ENCODE results near the gene CACNA1C.

Gene CACNA1C

DNA sequence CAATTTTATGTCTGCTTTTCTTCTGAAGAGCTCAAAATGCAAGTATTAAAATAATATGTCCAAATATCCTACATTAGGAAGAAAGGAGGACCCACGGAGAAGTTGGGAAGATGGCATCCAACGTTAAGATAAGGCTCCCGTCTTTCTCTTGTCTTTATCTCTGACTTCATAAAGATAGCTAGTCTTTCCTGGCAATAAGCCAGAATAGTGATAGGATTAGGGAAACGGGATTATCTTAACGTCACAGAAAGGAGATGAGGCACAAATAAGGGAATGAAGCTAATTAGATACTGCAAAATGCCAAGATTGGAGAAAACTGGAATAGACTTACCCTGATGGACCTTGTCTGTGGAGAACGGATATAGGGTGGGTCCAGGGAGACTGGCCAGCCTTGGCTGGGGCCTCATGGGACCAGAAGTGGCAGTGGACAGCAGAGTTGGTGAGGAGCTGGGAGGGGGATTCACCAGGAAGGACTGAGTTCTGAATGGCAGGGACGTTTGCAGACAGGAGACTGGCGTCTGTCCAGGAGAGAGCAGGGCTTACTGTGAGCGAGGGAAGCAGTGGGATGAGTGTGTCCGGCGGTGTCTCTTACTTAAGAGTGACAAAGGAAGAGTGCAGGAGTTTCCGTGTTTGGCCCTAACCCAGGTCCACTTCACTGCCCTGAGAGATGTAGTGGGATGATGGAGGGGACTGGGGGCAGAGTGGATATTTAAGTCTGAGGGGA is 119.9 kb downstream of the CACNA1C start:
- DNase-seq, result no peak

DNA sequence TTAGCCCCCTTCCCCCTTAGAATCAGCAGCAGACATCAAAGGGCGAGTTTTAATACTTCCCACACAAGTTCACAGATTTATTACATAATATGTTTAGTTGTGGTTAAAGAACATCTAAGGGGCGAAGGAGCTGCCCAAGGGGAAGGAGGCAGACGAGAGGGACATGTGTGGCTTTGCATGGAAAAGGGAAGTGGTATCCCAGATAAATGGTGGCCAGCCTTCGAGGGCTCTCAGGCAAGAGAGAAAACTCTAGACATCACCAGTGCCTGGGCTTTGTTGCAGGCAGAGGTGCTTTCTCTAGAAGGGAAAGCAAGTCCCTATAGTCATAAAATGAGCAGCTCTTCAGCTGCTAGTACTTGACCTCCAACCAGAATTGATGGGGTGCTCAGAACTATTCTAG is 121.2 kb downstream of the CACNA1C start:
- no peak for DNase-seq

DNA sequence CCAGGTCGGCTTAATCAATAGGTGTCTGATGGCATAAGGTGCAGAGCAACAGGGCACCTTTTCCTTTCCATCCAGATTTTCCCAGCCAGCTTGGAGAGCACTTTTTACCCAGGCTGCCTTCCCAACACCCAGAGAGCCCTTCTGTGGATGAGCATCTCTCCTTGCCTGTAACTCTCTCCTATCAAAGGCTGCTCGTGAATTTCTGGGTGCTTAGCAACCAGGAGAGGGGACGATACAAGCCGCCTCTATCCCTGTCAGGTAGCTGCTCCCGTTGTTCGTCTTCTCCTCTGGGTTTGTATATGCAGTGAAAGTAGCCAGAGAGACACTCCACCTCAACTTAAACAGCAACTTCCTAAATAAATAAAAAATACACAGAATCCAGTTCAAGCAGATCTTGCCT is 124.2 kb downstream of the CACNA1C start:
- DNase-seq, result no peak

DNA sequence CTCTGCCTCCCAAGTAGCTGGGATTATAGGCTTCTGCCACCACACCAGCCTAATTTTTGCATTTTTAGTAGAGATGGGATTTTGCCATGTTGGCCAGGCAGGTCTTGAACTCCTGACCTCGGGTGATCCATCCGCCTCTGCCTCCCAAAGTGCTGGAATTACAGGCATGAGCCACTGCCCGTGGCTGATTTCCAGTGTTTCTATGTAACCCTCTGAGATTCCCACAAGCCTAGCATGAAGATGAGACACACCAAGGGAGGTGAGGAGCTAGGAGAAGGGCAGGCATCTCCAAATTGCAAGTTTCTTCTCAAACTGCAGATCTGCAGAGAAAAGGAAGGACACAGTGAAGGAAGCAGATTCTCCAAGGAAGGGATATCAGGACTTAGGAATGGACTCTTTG is 125.0 kb downstream of the CACNA1C start:
- no peak for DNase-seq

DNA sequence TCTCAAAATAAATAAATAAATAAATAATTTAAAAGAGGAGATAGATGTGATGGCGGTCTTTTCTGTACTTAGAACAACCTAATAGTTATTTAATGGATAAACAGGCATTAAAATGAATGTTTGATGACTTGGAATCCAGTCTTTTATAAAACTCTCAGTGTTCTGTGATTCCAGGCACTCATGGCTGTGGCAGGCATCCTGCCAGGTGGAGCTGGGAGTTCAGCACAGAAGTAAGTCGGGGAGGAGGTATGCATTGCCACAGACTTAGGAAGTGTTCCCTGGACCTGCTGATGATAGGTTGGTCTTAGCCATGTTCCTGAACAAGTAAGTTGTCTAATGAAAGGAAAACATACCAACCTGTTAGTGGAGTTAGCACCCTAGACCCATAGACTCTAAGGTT is 126.3 kb downstream of the CACNA1C start:
- DNase-seq, result no peak

DNA sequence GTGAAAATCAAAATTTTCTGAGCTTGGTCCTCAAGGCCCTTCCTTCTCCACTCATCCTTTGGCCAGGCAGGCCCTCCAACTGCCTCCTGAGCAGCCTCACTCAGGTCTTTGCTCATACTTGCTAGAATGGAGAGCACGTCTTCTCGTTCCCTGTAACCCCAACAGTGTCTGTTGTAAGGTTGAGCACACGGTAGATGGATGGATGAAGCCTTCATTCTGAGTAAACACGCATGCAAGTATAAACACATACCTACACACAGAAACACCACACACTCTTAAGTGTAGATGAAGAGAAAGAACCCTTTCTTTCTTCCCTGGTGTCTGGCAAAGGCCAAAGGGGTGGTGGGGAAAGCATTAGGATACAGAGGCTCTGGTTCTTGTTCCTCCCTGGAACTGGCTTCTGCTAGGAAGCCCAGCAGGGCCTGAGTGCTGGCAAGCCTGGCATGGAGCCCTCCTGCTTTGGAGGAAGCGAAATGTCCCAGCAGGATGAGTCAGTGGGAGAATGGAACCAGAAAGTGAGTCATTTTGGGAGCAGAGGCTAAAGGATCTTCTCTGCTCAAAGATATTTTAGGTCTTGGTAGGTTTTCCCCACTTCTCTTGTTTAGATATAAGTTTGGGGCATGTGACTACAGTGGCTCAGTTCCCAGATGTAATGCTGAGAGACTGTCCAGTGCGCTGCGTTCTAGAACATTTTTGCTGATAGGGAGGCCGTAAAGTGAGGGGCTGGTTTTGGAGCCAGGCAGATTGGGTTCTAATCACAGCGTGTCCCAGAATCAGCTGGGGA is 127.4 kb downstream of the CACNA1C start:
- no peak for DNase-seq

DNA sequence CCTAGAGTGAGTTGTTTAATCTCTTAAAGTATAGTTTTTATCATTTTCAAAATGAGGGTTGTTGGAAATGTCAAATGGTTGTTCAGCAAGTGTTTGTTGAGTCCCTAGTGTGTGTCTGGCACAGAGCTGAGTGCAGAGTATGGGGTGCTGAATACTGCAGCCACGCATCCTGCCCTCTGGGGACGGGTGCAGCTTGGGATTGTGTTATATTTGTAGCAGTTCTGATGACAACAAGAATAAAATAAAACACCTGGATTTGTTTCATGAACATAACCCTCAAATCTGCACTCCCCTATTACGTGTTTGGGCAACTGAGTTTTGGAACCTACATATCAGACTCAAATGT is 127.9 kb downstream of the CACNA1C start:
- DNase-seq, result no peak

DNA sequence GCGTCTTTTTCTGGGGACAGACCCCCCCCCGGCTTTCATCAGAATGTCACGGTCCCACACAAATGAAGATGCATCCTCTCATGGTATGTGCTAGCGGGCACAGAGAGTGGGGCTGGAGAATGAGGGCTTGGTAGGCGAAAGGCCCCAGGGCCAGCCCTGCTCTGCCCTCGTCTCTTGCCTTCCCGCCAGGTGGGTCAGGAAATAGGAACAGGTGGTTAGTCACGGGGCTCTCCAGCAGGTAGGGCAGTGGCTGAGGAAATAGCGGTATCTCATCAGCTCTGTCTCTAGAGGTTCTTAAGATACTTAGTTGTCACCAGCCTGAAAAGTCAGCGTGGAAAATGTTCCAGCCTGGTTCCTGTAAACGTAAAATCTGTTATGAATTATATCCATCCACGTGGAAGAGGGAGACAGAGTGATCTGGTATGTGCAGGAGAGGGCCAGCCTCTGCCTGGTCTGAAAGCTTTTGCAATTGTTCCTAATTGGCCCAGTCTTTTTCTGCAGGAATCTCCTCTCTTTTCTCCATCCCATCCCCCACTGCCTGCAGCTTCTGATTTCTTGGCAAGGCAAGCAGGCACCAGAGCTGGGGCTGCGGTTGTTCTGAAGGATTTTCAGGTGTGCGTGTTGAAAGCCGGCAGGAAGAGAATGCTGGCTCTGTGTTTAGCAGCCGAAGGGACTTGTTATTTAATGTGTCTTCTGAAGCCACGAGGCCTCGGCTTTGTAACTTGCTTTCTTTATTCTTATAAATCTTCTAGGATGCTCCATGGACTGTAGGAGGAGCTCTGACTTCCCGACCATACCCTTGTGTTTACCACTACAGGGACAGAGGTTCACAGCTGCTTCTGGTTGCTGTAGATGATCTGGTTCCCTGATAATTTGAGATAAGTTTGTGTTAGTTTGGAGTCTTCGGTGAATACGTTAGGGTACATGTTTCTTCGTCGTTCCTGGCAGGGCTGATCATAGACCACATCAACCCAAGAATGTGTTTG is 131.1 kb downstream of the CACNA1C start:
- DNase-seq, result no peak

DNA sequence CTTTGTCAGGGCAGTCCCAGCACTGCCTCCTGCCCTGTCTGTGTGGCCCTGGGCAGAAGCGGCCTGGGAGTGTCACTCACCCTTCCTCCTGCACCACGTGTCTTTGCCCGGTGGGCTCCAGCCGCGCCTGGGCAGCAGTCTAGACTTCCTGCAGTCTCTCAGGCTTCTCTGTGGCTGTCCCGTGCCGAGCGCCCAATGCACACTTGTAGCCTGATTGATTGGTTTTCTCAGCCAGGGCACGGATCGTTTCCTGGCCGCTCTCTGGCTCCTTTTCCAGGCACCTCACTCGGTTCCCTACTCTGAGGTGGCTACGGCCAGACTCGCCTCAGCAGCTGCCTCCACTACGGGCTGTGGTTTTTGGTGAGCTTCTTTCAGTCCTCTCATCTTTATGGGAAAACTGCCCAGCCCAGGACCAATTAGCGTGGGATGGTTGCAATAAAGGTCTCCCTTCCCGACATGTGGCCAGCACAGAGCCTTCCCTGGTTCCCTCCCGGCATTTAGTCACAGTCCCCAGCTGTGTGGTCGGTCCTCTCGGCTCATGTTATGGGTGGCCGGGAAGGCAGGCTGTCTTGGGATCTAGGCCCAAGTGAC is 133.1 kb downstream of the CACNA1C start:
- DNase-seq, result no peak

DNA sequence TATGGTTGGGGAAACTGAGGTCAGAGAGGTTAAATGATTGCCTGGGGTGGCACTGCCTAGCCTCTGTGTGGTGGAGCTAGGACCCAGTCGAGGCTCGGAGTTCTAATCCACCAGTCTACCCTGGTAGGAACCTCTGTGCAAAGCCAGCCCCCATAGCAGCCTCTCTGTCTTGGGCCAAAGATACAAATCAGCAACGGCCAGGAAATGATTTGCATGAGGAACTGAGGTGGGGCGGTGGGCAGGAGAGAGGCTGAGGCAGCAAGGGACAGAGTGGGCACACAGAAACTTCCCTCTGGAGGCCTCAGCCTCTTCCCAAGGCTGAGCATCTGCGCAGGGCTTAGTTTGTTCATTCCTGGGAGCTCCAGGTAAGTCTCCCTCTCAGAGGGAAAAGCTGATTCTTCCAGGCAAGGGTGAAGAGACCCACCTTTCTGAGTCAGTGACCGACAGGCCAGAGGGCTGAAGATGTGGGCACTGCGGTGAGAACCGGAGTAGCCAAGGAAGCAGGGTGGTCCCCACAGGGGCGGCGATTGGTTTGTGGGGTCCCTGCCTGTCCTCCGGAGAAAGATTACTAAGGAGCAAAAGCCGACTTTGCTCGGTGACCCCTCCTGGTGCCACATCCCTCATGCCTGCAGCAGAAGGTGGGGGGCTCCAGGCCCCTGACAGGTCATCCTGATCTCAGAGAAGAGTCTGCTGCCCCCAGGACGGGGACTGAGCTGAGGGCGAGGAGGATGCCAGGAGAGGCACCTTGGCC is 134.6 kb downstream of the CACNA1C start:
- no peak for DNase-seq

DNA sequence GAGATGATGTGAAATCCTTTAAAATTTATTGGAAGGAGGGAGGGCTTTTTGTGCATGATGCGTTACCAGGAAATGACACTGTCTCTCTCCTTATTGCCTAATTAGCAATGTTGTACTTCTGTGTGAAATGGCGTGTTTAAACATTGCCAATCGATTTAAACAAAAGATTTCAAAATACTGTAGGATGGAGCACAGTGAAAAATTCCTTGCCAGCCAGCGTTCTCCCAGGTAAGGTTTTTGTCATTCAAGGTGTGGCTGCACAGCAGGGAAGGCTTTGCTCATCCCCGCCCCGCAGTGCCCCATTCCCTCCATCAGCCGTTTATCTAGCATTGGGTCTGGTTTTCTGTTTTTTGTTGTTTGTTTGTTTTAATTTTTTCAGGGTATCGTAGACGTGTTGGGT is 137.3 kb downstream of the CACNA1C start:
- no peak for DNase-seq

DNA sequence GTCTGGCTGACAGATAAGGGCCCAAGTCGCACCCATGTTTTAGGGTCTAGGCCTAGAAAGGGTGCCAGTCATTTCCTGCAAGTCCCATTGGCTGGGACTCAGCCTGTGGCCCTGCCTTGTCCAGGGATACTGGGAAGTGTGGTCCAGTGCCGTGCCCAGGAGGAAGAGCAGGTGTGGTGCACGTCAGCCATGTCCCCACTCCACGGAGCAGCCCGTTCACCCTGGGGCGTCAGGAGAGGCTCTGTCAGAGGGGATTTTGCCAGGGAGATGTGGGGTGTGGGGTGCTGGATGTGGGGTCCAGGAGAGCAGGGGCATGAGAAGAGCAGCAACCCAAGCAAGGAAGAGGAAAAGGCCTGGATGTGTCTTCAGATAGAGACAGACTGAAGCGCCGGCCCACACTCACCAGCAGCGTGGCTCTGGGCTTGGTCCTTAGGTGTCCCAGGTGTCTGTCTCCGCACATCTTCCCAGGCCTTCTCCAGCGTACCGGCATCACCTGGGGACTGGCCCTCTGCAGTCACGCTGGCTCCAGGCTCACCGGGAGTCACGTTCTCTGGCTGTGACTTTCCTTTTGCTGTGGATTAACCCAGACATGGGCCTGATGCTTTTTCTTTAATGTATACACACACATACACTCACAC is 138.2 kb downstream of the CACNA1C start:
- no peak for DNase-seq

DNA sequence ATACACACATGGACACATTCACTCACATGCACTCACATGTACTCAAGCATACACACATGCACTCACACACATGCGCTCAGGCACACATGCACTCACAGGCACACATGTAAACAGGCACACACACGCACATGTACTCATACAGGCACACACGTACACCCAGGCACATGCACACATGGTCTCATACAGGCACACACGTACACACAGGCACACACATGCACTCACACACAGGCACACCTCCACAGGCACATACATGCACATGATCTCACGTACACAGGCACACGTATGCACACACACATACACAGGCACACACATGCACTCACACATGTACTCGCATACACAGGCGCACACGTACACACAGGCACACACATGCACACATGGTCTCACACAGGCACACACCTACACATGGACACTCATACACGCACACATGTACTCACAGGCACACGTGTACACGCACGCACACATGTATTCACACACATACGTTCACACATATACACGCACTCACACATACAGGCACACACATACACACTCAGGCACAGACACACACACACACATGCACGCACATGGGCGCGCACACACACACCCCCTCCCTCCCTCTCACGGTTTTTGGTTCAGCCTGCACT is 138.9 kb downstream of the CACNA1C start:
- DNase-seq, result no peak

DNA sequence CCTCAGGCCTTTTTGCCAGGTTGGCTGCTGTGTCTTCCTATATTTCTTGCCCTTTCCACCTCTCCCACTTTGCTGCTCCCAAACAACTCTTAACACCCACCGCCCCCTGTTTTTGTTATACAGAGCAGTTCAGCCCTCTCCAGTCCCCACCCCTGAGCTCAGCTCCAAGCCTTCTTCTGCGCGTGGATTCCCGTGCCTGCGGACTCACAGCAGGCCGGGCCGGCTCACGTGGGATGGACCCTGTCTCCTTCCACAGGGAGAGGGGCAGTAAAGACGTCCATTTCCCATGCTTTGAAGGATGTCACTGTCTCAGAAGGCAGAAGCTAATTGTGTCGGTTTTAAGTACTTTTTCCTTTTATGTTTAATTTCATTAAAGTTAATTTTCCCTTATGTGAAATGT is 139.4 kb downstream of the CACNA1C start:
- no peak for DNase-seq

DNA sequence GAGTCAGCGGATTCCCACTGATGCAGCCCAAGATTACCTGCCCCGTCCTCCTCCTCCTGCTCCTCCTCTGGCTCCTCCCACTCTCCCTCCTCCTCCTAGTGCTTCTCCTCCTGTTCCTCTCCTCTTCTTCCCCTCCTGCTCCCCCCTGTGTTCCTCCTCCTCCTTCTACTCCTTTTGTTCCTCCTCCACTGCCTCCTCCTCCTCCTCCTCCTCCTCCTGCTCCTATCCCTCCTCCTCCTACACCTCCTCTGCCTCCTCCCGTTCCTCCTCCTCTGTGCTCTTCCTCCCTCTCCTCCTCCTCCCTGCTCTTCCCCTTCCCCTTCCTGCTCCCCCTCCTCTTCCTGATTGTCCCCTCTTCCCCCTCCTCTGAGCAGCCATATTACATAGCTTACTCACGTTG is 141.3 kb downstream of the CACNA1C start:
- DNase-seq, result no peak

DNA sequence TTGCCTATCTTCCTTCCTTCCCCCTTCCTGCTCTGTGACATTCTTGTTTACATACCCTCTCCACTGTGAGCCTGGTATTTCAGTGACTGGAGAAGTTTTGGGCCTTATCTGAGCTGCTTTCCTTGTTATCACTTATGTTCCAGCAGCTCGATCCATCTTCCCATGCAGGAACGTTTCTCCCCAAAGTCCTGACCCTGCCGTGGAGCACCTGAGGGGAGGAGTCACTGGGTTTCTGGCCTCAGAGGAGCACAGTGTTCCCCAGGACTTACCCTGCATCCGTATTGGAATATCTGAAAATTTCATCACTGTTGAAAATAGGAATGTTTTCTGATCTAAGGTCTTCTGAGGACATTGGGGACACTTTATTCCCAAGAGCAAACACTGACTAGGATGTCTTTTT is 141.8 kb downstream of the CACNA1C start:
- DNase-seq, result no peak

DNA sequence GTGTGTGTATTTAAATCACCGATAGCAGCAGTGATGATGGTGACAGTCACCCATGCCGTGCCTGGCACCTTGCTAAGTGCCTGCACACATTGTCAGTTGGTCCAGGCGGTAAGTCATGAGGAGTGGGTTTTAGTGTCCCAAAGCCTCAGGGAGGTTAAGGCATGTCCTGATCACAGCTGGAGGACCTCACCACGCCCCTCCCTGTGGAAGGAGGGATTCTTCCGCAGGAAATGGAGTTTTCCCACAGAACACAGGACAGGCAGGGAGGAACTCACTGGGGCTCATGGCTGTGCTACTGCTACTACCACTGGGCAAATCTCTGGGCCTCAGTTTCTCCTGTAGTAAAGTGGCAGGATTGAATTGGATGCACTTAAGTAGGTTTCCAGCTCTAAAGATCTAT is 142.3 kb downstream of the CACNA1C start:
- DNase-seq, result no peak

DNA sequence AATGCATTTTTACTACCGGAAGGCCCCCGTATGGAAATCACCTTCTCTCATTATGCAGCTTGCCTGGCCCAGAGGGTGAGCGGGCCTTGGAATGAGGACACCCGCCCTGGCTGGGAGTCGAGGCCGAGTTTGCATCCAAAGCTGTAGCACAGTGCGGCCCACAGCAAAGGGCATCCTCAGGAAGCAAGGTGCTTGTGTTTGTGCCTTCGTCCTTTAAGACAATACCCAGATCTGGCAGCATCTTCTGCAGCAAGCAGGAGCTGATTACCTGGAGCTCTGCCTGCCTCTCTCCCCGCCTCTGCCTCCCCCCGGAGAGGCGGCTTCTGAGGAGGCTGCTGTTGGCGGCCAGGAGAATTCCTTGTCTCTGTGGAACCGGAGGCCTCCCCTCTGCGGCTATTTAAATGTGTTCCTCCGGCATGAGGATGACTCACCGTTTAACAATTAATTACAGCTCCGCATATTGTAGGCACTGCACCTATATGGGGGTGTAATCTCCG is 145.3 kb downstream of the CACNA1C start:
- DNase-seq, result no peak

DNA sequence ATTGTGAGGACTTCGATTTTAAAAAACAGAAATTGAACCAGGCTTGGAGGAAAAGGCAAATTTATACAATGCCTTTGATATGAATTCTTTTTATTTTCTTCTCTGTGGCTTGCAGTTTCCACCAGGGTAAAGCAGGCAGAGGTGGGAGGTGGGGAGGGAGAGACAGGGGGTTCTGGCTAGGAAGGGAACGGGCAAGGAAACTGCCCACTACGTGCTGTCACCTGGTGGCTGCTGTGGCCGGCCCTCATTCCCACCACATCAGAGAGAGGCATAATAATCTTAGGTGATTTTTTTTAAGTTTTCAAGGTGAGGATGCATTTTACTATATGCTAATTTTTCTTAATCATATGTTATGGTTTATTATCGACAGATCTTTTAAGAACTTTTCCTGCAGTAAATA is 145.8 kb downstream of the CACNA1C start:
- no peak for DNase-seq

DNA sequence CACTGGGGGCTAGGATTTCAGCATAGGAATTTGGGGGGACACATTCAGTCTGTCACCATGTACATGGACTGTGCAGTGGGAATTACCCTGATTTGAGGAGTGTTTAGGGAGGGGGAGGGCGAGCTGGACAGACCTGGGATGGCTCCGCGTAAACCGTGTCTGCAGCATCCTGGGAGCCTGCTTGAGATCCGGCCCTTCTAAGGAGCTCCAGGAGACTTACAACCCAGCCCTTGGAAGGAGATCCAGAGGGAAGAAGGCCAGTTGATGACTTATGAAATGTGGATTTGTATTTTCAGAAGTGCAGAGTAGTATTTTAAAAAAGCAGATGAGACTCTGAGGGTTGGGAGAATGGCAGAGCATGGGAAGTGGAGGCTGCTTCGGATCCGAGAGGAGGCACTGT is 153.2 kb downstream of the CACNA1C start:
- no peak for DNase-seq

Measured in NCI-H510A (cell line).